ENCODE measurements around the gene ADAMTS15.

The ADAMTS15 gene

DNA sequence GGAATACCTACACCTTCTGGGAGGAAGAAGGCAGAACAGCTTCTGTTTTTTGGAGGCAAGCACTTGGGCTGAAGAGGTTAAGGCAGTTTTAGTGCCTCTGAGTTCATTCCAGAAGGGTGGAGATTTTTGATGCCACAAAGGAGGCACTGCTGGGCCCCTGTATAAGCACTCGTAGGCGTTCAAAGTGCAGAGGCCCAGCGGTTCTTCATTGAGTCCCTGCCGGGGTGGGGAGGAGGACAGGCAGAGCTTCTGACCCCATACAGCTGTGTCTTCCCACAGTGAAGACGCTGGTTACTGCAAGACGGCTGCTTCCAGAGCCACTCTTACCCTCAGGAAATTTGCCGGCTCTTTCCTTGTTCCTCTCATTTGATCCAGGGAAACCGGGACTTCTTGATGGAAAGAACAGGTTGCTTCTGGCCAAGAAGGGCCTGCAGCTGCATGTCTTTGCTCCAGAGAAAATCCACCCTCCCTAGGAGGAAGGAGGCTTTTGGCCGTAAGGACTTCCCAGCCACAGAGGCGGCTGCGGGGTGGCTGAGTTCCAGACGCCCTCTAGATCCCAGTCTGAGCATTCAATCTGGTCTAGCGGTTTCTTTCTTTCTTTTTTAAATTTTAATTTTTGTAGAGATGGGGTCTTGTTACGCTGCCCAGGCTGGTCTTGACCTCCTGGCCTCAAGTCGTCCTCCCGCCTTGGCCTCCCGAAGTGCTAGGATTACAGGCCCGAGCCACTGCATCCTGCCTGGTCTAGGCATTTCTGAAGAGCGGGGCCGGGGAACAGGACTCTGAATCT, 9.4 kb downstream of the ADAMTS15 start:
- no peak for DNase-seq (ENCODE audit: low read depth in 2 of 2)

DNA sequence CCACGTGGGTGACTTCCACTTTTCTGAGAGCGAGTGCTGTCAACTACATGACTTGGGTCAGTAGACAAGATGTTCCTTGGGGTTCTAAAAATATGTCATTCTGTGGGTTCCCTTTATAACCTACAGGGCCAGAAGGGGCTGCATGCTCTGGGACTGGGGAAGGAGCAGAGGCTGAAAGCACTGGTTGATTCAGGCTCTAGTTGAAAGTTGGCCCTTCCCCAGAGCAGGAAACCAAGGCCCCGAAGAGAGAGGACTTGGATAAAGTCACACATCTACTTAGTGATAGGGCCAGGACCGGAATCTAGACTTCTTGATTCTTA, 9.9 kb downstream of the ADAMTS15 start:
- no peak for DNase-seq (ENCODE audit: low read depth in 2 of 2)

DNA sequence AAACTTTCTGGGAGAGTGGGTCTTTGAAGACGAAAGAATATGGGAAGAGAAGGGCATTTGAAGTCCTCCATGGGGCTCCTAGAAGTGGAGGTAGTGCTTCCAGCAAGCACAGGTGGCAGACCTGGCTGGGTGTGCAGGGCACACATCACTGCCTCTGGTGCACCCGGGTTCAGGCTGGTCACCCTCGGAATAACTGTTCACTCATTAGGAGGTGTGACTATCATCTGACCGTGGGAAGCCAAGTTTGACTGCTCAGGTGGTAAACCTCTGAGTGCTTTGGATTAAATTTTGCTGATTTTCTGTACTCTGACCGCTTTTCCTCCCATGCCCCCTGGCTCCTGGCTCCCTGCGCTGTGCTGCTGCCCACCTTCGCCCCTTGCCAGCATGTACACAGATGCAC, 11.1 kb downstream of the ADAMTS15 start:
- DNase-seq (ENCODE audit: low read depth in 2 of 2), result no peak

- no peak for DNase-seq (ENCODE audit: low read depth in 2 of 2)
Observed at GRCh38 chr11:130462101-130462885, 13.8 kb downstream of the ADAMTS15 start.

DNA sequence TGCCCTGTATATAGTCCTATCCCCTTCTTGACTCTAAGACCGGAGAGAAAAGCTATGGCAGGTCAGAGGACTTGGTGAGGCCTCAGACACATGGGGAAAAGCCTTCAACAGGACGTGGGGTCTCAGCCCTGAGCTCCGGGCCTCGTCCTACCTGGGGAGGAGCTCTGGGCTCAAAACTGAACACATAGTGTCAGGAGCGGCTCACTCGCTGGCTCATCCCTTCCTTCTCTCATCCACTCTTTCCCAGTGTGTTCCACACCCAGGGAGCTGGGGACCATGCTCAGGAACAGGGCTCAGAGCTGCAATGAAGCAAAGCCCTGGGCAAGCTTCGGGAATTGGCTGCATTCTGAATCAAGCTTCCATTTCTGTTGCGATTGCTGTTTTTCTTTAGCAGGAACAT, 14.5 kb downstream of the ADAMTS15 start:
- DNase-seq (ENCODE audit: low read depth in 2 of 2), result no peak

DNA sequence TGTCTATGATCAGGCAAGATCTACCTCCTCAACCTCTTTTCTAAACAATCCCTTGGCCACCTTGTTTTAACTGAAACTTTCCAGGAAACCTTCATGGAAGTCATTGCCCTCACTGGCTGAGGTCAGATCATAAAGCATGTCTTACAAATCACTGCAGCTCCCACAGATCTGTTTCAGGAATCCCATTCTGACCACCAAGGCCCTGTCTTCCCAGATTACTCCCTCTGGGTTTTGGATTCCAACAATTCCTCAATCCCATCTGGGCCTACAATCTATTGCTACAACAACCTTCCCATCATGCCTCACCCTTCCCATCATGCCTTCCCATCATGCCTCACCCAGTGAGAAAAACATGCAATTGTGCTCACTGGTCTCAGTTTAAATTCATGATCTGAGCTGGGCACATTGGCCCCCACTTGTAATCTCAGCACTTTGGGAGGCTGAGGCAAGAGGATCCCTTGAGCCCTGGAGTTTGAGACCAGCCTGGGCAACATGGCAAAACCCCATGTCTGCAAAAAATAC, 15.9 kb downstream of the ADAMTS15 start:
- no peak for DNase-seq (ENCODE audit: low read depth in 2 of 2)

DNA sequence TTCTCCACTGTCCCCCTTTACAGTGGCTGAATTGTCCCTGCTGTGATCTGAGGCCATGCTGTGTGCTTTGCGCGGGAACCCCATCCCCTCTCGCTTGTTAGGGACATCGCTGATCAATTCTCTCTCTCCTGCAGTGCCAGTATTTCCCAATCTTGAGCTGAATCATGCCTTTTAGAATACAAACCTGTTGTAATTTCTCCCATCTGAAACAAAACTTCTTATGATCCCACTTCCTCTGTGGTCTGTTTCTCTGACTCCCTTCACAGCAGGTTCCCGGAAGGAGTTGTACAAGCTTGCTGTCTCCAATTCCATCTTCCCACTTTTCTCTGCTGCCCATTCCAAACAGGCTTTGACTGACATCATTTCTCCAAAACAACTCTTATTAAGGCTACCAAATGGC, 16.8 kb downstream of the ADAMTS15 start:
- DNase-seq (ENCODE audit: low read depth in 2 of 2), result no peak

DNA sequence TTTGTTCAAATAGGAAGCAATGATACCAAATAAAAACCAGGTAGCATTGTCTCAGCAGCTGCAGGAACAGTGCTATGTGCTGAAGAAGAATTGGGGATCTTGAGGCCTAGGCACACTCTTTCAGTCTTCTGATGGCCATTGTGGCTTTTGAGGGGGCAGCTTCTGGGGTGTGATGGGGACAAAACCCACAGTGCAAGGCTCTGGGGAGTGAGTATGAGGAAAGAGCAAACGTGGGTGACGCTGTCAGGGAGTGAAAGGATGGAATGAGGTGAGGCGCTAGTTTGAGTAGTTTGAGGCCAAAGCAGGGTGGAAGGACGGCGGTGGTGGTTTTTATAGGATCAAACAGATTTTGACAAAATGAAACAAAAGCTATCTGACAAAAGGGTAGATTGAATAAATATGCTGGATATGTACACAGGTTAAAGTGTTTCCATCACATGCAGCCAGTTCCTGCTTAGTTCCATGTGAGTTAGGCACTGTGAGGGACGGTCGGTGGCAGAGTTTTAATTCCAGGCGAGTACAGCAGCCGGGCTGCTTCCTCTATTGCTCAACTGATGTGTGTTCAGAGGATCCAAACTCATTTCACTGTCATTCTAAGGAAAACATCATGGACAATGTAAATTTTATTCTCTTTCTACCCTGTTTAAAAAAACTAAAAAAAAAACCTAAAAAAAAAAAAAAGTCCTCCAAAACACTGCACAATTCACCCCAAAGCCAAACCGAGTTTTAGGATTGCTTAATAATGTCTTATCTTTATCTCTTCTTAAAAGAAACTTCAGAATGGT, 18.9 kb downstream of the ADAMTS15 start:
- no peak for DNase-seq (ENCODE audit: low read depth in 2 of 2)

- DNase-seq (ENCODE audit: low read depth in 2 of 2), result no peak
Observed at GRCh38 chr11:130469181-130469580, 20.7 kb downstream of the ADAMTS15 start.

DNA sequence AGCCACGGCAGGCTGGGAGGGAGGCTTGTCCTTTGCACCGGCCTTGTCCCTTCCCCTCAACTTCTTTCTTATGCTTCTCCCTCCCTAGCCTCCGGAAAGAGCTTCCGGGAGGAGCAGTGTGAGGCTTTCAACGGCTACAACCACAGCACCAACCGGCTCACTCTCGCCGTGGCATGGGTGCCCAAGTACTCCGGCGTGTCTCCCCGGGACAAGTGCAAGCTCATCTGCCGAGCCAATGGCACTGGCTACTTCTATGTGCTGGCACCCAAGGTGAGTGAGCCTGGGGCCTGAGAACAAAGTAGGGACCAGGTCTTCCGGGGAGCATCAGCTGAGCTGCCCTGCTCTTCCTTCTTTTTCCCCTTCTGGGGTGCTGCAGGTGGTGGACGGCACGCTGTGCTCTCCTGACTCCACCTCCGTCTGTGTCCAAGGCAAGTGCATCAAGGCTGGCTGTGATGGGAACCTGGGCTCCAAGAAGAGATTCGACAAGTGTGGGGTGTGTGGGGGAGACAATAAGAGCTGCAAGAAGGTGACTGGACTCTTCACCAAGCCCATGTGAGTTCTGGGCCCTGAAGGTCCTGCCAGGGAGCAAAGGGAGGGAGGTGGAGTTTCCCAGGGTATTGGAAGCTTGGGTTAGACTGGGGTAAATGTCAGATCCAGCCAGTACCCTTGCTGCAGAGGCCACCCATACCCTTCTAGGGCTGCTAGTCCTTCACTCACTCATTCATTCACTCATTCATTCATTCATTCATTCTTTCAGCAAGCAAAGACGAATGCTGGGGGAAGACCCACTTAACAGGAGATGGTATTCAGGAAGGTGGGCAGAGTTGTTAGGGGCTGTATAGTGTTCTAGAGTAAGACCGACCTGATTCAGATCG, 22.6 kb downstream of the ADAMTS15 start:
- no peak for DNase-seq (ENCODE audit: low read depth in 2 of 2)

DNA sequence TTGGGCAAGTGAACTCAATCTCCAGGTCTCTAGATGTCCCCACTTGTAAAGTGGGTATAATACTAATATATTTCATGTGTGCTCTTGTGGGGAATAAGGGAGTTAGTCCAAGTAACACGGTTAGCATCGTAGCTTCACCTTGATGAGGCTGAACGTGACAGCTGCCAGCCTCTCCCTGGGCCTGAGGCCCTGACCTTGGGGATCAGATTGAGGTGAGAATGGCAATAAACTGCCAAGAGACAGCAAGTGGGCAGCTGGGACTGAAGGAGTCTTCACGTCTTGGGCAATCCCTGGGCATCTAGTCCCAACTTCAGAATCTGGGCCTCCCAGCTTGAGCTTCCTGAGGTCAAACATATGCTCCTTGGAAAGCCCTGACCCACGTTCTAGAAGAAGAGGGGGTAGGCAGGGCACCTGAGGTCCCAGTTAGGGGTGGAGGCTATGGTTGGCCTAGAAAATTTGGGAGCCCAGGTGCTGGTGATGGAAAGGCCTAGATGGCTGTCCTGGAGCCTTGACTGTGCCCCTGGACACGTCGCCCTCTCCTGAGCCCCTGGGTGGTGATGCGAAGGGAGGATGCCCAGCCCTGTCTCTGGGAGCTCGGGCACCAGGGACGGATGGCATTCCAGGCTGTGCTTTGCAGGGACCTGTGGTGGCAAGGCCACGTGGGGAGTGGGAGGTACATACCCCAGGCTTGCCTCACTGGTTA, 23.4 kb downstream of the ADAMTS15 start:
- no peak for DNase-seq (ENCODE audit: low read depth in 2 of 2)

DNA sequence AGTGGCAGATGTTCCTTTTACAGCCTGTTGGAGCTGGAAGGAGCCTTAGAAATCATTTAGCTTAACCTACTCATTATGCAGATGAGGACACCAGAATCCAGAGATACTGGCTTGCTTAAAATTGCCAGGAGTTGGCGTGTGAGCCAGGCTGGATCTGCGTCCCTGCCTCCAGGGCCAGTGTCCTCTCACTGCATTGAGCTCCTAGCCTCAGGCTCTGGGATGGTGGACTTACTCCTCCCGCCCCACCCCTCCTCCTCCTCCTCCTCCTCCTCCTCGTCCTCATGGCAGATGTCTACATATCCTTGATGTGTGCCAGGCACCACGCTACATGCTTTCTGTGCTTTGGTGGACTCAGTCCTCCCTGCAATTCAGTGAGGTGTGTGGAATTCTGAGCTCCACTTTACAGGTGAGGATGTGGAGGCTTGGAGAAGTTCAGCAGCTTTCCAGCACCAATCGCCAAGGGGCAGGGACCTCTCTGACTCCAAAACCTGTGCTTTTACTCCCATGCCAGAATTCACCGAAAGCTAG, 24.1 kb downstream of the ADAMTS15 start:
- DNase-seq (ENCODE audit: low read depth in 2 of 2), result no peak

- DNase-seq (ENCODE audit: low read depth in 2 of 2), result no peak
Observed at GRCh38 chr11:130473056-130473794, 24.8 kb downstream of the ADAMTS15 start.

GRCh38 chr11:130473795-130474377, 25.4 kb downstream of the ADAMTS15 start:
- no peak for DNase-seq (ENCODE audit: low read depth in 2 of 2)

- DNase-seq (ENCODE audit: low read depth in 2 of 2), result no peak
Observed at GRCh38 chr11:130474637-130475400, 26.4 kb downstream of the ADAMTS15 start.

- no peak for DNase-seq (ENCODE audit: low read depth in 2 of 2)
Observed at GRCh38 chr11:130475426-130476053, 27.1 kb downstream of the ADAMTS15 start.

- DNase-seq (ENCODE audit: low read depth in 2 of 2), result no peak
Observed at GRCh38 chr11:130476200-130476921, 27.9 kb downstream of the ADAMTS15 start.

All from stimulated activated CD4-positive, alpha-beta T cell treated with anti-CD3 and anti-CD28 coated beads, Interleukin-1b, Interleukin-23, amount 100 ng/mL, for 1 hour (primary cell).